SU-DHL-6 (cell line): ENCODE results near the gene RAI14.

Source experiments
- EZH2phosphoT487 ChIP-seq: fragments of 200-600 bp; sonication (generic), shearing (Covaris generic); conservative IDR thresholded peaks from 2 replicates; pipeline ENCODE4 v1.6.1; 2018; ENCODE audit warnings: mild to moderate bottlenecking, antibody characterized with exemption, low read length, moderate library complexity, mixed read lengths
- TF ChIP-seq, protein P1 (sequence below): fragments of 200-600 bp; sonication (generic); IDR thresholded peaks from one replicate; pipeline ENCODE4 v1.5.1; 2017; ENCODE audit warnings: antibody characterized with exemption, mild to moderate bottlenecking, low read length, moderate library complexity; ENCODE audit not compliant: insufficient read depth, poor library complexity, severe bottlenecking

DNA sequence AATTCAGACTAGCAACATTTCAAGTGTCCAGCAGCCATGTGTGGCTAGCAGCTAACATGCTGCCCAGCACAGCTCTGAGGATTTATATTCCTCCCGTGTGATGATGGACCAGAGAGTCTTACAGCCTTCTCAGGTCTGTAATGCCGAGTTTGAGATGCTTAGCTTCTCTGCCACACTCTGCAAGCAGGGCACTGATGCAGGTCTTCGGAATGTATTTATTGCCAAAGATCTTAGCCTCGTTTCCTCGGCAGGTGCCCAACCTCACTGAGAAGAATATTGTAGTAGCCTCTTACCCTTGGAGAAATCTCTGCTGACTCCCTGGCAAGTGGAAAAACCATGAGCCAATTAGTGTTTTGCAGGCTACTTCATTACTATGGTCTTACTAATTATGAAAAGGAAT is 3.7 kb upstream of the RAI14 start:
- TF ChIP-seq, protein P1, sequence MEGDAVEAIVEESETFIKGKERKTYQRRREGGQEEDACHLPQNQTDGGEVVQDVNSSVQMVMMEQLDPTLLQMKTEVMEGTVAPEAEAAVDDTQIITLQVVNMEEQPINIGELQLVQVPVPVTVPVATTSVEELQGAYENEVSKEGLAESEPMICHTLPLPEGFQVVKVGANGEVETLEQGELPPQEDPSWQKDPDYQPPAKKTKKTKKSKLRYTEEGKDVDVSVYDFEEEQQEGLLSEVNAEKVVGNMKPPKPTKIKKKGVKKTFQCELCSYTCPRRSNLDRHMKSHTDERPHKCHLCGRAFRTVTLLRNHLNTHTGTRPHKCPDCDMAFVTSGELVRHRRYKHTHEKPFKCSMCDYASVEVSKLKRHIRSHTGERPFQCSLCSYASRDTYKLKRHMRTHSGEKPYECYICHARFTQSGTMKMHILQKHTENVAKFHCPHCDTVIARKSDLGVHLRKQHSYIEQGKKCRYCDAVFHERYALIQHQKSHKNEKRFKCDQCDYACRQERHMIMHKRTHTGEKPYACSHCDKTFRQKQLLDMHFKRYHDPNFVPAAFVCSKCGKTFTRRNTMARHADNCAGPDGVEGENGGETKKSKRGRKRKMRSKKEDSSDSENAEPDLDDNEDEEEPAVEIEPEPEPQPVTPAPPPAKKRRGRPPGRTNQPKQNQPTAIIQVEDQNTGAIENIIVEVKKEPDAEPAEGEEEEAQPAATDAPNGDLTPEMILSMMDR: no peak
- TF ChIP-seq EZH2phosphoT487: no peak
